ENCODE measurements around the gene SLC25A4. TPM values are rescaled to one million over a fixed set of nuclear protein-coding genes. Genes with fewer than 3 reads are reported as not detected.
"Not testable (repeated sequence)": the region's sequence is repeated elsewhere in the genome, so short reads cannot be mapped to it uniquely, and the experiment has no call there.

SLC25A4 gene
- total RNA-seq, 4 donors from 2014 or later: 10.1 to 25.6 (median 17.9) TPM

- intact Hi-C loops (cut with DNase I; ENCODE audit: low total_unique reads): loop anchor here (10.0 kb wide), 1 partner anchor 93 kb away; no protein-coding TSS in a partner anchor
- TF ChIP-seq POLR2A (IDR thresholded peaks at IDR 0.05): no peak
- TF ChIP-seq, protein P1, sequence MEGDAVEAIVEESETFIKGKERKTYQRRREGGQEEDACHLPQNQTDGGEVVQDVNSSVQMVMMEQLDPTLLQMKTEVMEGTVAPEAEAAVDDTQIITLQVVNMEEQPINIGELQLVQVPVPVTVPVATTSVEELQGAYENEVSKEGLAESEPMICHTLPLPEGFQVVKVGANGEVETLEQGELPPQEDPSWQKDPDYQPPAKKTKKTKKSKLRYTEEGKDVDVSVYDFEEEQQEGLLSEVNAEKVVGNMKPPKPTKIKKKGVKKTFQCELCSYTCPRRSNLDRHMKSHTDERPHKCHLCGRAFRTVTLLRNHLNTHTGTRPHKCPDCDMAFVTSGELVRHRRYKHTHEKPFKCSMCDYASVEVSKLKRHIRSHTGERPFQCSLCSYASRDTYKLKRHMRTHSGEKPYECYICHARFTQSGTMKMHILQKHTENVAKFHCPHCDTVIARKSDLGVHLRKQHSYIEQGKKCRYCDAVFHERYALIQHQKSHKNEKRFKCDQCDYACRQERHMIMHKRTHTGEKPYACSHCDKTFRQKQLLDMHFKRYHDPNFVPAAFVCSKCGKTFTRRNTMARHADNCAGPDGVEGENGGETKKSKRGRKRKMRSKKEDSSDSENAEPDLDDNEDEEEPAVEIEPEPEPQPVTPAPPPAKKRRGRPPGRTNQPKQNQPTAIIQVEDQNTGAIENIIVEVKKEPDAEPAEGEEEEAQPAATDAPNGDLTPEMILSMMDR (IDR thresholded peaks at IDR 0.05): no peak
- 88 to 89% methylated on average over 7 of the region's 7 CpGs for WGBS, 2 donors
- no peak for DNase-seq (ENCODE audit: low spot score in 2 of 2)
- no peak overlapping the region for H3K4me3 ChIP-seq (ENCODE audit: low read depth, poor library complexity, severe bottlenecking)
Measured at GRCh38 chr4:185117300-185117934, 25.6 kb upstream of the SLC25A4 start.

- intact Hi-C loops (cut with DNase I; ENCODE audit: low total_unique reads): loop anchor here (10.0 kb wide), 1 partner anchor 94 kb away; no protein-coding TSS in a partner anchor
- TF ChIP-seq, protein P1 (IDR thresholded peaks at IDR 0.05): no peak
- no peak for TF ChIP-seq POLR2A (IDR thresholded peaks at IDR 0.05)
- no peak overlapping the region for H3K4me3 ChIP-seq (ENCODE audit: low read depth, poor library complexity, severe bottlenecking)
- DNase-seq (ENCODE audit: low spot score in 2 of 2): no peak
- 94 to 96% methylated on average over 7 of the region's 7 CpGs for WGBS, 2 donors
Measured at GRCh38 chr4:185118876-185119275, 24.2 kb upstream of the SLC25A4 start.

GRCh38 chr4:185119467-185119866 is 23.6 kb upstream of the SLC25A4 start:
- not testable (repeated sequence) for H3K4me3 ChIP-seq (ENCODE audit: low read depth, poor library complexity, severe bottlenecking); DNase-seq (ENCODE audit: low spot score in 2 of 2)
- intact Hi-C loops (cut with DNase I; ENCODE audit: low total_unique reads): loop anchor here (10.0 kb wide), 1 partner anchor 95 kb away; no protein-coding TSS in a partner anchor
- WGBS, 2 donors: 86 to 90% methylated on average over 5 of the region's 5 CpGs

DNA sequence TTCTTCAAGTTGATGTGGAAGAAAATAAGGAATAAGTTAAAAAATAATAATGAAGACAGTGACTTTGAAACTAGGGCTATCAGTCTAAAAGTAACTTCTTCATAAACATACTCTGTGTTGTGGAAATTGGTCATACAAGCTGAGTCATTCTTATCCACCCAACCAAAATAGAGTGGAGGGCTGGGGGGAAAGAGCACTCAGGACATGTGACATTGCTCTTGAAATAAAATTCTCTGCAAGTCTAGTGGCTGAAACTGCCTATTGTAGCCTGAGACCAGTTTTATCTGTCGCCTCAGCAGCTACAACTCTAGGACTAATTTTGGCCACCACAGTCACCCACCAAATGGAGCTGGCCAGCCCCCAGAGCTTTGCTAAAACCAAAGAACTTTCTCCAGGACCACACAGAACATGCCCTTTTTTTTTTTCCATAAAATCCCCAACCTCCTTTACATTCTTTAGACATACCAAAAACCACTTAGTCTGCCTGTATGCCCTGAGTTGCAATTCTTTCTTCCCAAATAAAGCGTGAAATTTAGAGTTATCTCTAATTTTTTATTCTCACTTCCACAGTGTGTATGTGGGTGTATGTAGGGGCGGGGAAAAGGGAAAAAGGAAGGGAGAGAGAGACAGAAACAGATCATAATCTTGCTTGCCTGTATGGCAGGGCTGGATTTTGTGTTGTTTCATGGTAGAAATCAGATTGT is 23.0 kb upstream of the SLC25A4 start:
- H3K4me3 ChIP-seq (ENCODE audit: low read depth, poor library complexity, severe bottlenecking): no peak overlapping the region
- intact Hi-C loops (cut with DNase I; ENCODE audit: low total_unique reads): loop anchor here (10.0 kb wide), 1 partner anchor 95 kb away; no protein-coding TSS in a partner anchor
- 81 to 83% methylated on average over 3 of the region's 3 CpGs for WGBS, 2 donors
- no peak for DNase-seq (ENCODE audit: low spot score in 2 of 2)
- TF ChIP-seq, protein P1 (IDR thresholded peaks at IDR 0.05): no peak
- TF ChIP-seq POLR2A (IDR thresholded peaks at IDR 0.05): no peak

GRCh38 chr4:185120631-185120946 is 22.5 kb upstream of the SLC25A4 start:
- intact Hi-C loops (cut with DNase I; ENCODE audit: low total_unique reads): no loop called here
- 70 to 75% methylated on average over 6 of the region's 6 CpGs for WGBS, 2 donors
- TF ChIP-seq, protein P1 (IDR thresholded peaks at IDR 0.05): no peak
- TF ChIP-seq POLR2A (IDR thresholded peaks at IDR 0.05): no peak
- H3K4me3 ChIP-seq (ENCODE audit: low read depth, poor library complexity, severe bottlenecking): no peak overlapping the region
- no peak for DNase-seq (ENCODE audit: low spot score in 2 of 2)

DNA sequence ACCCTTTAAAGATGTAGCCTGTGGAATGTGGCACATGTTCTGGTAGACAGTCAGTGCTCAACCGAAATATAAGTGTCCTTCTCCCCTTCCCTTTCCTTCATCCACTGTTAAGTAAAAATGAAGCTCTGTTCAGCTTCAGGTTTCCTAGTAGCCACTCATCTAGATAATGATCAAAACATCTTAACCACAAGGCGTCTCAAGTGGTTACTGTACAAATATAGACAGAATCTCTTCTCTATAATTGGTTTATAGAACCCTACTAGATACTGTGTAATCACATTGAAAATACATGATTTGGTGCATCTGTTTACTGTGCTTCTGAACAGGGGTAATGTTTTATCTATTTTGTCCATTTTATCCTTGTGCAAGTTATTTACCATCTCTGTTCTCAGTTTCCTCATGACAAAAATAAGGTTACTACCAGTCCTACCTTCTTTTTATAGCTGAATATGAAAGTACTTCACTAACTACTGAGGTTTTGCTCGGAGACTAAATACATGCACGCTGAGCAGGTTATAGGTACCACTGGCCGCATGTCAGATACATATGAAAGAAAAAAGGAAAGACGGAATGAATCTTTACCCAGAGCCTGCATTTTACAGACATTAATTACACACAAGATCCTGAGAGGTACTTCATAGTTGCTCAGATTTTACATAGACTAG is 20.3 kb upstream of the SLC25A4 start:
- no peak overlapping the region for H3K4me3 ChIP-seq (ENCODE audit: low read depth, poor library complexity, severe bottlenecking)
- DNase-seq (ENCODE audit: low spot score in 2 of 2): no peak
- WGBS, 2 donors: 82 to 87% methylated on average over 6 of the region's 6 CpGs
- no peak for TF ChIP-seq POLR2A (IDR thresholded peaks at IDR 0.05)
- TF ChIP-seq, protein P1 (IDR thresholded peaks at IDR 0.05): no peak
- intact Hi-C loops (cut with DNase I; ENCODE audit: low total_unique reads): no loop called here

Measured in lower leg skin (tissue), 4 donors.